ENCODE measurements around the gene HLCS.
A peak's percentile ranks its signal among the peaks of the same experiment; 100 is the strongest.
"Not testable (repeated sequence)": the region's sequence is repeated elsewhere in the genome, so short reads cannot be mapped to it uniquely, and the experiment has no call there.

Gene HLCS

GRCh38 chr21:36989699-36990507, 23.4 kb upstream of the HLCS start:
- no peak for FAIRE-seq
- DNase-seq (ENCODE audit: insufficient read length, low spot score): peak; percentile 90
- TF ChIP-seq CTCF (IDR thresholded peaks at IDR 0.05; ENCODE audit: insufficient read depth, missing control alignments): peak; percentile 56

- FAIRE-seq: not testable (repeated sequence)
Observed at GRCh38 chr21:36989199-36989698, 22.8 kb upstream of the HLCS start.

GRCh38 chr21:36988536-36988935, 22.1 kb upstream of the HLCS start:
- DNase-seq (ENCODE audit: insufficient read length, low spot score) (no peak), FAIRE-seq (no peak)
- TF ChIP-seq CTCF (IDR thresholded peaks at IDR 0.05; ENCODE audit: insufficient read depth, missing control alignments): no peak

More at GRCh38 chr21:36989199-36989698, 22.8 kb upstream of the HLCS start:
- not testable (repeated sequence) for DNase-seq (ENCODE audit: insufficient read length, low spot score)

GRCh38 chr21:36987845-36988244, 21.4 kb upstream of the HLCS start:
- FAIRE-seq (no peak), DNase-seq (ENCODE audit: insufficient read length, low spot score) (no peak)
- no peak for TF ChIP-seq CTCF (IDR thresholded peaks at IDR 0.05; ENCODE audit: insufficient read depth, missing control alignments)

- FAIRE-seq (no peak), DNase-seq (ENCODE audit: insufficient read length, low spot score) (no peak)
- TF ChIP-seq CTCF (IDR thresholded peaks at IDR 0.05; ENCODE audit: insufficient read depth, missing control alignments): no peak
Observed at GRCh38 chr21:36985751-36986594, 19.5 kb upstream of the HLCS start.

GRCh38 chr21:36981977-36982700, 15.7 kb upstream of the HLCS start:
- no peak for DNase-seq (ENCODE audit: insufficient read length, low spot score)
- no peak for TF ChIP-seq CTCF (IDR thresholded peaks at IDR 0.05; ENCODE audit: insufficient read depth, missing control alignments)
- no peak for FAIRE-seq

- FAIRE-seq: no peak
- DNase-seq (ENCODE audit: insufficient read length, low spot score): no peak
- TF ChIP-seq CTCF (IDR thresholded peaks at IDR 0.05; ENCODE audit: insufficient read depth, missing control alignments): no peak
Observed at GRCh38 chr21:36981049-36981391, 14.6 kb upstream of the HLCS start.
